Breast epithelium (tissue), 4 donors: ENCODE measurements around the gene ALDH7A1. TPM values are rescaled to one million over a fixed set of nuclear protein-coding genes. Genes with fewer than 3 reads are reported as not detected.

Experiments used
- DNase-seq, 2 donors: peaks; one replicate each; pipeline ENCODE4 v3.0.0-alpha.2; 2019; ENCODE audit warnings: low spot score in 2 of 2
- H3K27ac ChIP-seq, 2 donors: fragments of 200-600 bp; sonication (generic) in 1 of 2; one replicate each; pipeline ENCODE4 v1.5.1; 2016 to 2019; ENCODE audit warnings: mild to moderate bottlenecking in 1 of 2
- H3K27me3 ChIP-seq, 2 donors: fragments of 200-600 bp; sonication (generic) in 1 of 2; one replicate each; pipeline versions ENCODE4 v1.5.1 to v1.6.0; 2017 to 2019; ENCODE audit warnings: control low read depth in 1 of 2, mild to moderate bottlenecking in 1 of 2
- H3K36me3 ChIP-seq: fragments of 200-600 bp; one replicate; pipeline ENCODE4 v1.5.1; 2019
- H3K4me1 ChIP-seq, 2 donors: fragments of 200-600 bp; sonication (generic); one replicate each; pipeline ENCODE4 v1.5.1; 2016 to 2019; ENCODE audit warnings: control low read depth in 1 of 2
- H3K4me3 ChIP-seq, 3 donors: fragments of 200-600 bp; sonication (generic); 1 replicate in 2 of 3; 2 replicates in 1 of 3; pipeline ENCODE4 v1.5.1; 2016 to 2019; ENCODE audit warnings: mild to moderate bottlenecking in 3 of 3, moderate library complexity in 2 of 3
- H3K9me3 ChIP-seq, 2 donors: fragments of 200-600 bp; sonication (generic) in 1 of 2; one replicate each; pipeline ENCODE4 v1.5.1; 2016 to 2019; ENCODE audit warnings: control low read depth in 1 of 2
- POLR2A ChIP-seq: fragments of 450-650 bp; IDR thresholded peaks from one replicate; pipeline ENCODE4 v1.6.1; 2016; ENCODE audit warnings: antibody characterized with exemption, mild to moderate bottlenecking, moderate library complexity
- POLR2AphosphoS5 ChIP-seq, 3 donors: sonication (generic); formaldehyde crosslinking; IDR thresholded peaks; one replicate each; pipeline ENCODE4 v1.6.1; 2017; ENCODE audit warnings: antibody characterized with exemption in 3 of 3
- intact Hi-C: fragments of 100-400 bp; cut with DNase I; formaldehyde crosslinking; loops from one replicate; pipeline ENCODE4 v1.15.1; 2023; ENCODE audit warnings: low total_unique reads
- total RNA-seq, 3 donors: library from RNA; depleted of rRNA; stranded (reverse); fragments of >200 nt; gene quantifications; one replicate each; pipeline ENCODE4 v1.1.0, GENCODE V29; 2016
- TF ChIP-seq, protein P1 (sequence below), 3 donors: fragments of 450-650 bp; IDR thresholded peaks; one replicate each; pipeline ENCODE4 v1.5.1; 2016 to 2017; ENCODE audit warnings: antibody characterized with exemption in 3 of 3, mild to moderate bottlenecking in 3 of 3, moderate library complexity in 3 of 3

Gene ALDH7A1
- total RNA-seq, 3 donors from 2014 or later = 38.7 to 83.0 (median 45.2) TPM

DNA sequence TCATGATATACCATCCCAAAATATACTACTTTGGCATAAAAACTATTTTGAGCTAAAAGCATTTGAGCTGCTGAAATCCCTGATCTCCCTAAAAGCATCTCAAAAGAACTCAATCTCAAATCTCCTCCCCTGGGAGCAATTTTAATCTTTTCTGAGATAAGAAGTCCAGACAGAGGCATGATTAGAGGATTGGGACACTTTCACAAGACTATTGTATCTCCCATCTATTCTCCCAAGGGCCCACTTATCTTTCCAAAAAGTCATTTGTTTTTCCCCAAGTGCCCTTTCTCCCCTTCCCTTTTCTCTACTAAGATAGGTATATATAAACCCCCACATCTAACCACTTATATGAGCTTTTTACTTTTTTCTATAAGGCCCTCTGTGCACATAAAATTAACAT is 79.7 kb downstream of the ALDH7A1 start:
- peaks cover 8 to 9% of the 10 kb centered on the region in 2 donors for H3K4me1 ChIP-seq
- intact Hi-C loops = no loop called here
- TF ChIP-seq POLR2AphosphoS5 (IDR thresholded peaks at IDR 0.05) (no peak), POLR2A (no peak)
- TF ChIP-seq, protein P1, sequence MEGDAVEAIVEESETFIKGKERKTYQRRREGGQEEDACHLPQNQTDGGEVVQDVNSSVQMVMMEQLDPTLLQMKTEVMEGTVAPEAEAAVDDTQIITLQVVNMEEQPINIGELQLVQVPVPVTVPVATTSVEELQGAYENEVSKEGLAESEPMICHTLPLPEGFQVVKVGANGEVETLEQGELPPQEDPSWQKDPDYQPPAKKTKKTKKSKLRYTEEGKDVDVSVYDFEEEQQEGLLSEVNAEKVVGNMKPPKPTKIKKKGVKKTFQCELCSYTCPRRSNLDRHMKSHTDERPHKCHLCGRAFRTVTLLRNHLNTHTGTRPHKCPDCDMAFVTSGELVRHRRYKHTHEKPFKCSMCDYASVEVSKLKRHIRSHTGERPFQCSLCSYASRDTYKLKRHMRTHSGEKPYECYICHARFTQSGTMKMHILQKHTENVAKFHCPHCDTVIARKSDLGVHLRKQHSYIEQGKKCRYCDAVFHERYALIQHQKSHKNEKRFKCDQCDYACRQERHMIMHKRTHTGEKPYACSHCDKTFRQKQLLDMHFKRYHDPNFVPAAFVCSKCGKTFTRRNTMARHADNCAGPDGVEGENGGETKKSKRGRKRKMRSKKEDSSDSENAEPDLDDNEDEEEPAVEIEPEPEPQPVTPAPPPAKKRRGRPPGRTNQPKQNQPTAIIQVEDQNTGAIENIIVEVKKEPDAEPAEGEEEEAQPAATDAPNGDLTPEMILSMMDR (IDR thresholded peaks at IDR 0.05) = no peak

DNA sequence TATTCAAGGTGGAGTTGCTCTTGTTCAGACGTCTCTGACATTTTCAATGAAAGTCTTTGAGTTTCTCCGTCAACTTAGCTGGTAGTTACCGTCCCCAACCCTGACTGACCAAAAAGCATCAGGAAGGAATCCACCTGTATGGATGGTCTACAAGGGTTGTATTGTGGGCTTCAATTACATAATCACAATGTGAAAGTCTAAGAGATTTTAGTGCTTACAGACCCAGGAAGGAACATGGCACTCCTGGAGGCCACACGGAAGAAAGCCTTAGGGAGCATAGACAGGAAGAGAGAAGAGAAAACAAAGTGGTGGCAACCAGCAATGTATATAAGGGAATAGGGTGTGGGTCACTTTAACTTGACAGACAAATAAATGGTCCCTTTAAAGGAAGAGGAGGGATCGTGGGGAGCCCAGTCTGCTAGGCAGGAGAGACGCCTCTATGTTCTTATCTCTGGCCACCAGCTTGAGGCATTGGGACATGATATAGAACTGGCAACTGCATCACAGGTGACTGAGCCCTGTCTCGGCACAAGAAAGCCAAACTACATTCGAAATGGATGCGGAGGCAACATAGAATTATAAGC is 80.4 kb downstream of the ALDH7A1 start:
- peak overlapping the region; percentile 79 to 88 for H3K27ac ChIP-seq

More for the DNA sequence above, 79.7 kb downstream of the ALDH7A1 start:
- H3K27me3 ChIP-seq = no peaks in the 10 kb centered on the region
- peak overlapping the region; percentile 79 to 88 for H3K27ac ChIP-seq
- H3K4me3 ChIP-seq = no peak overlapping the region
- no peaks in the 10 kb centered on the region for H3K36me3 ChIP-seq
- no peaks in the 10 kb centered on the region for H3K9me3 ChIP-seq
- DNase-seq = no peak

DNA sequence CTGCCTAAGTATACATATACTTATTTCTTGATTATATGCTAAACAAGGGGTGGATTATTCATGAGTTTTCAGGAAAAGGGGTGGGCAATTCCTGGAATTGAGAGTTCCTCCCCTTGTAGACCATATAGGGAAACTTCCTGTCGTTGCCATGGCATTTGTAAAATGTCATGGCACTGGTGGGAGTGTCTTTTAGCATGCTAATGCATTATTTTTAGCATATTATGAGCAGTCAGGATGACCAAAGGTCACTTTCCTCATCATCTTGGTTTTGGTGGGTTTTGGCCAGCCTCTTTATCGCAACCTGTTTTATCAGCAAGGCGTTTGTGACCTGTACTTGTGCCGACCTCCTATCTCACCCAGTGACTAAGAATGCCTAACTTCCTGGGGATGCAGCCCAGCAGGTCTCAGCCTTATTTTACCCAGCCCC is 80.9 kb downstream of the ALDH7A1 start:
- Histone ChIP-seq H3K4me1 (peaks cover 0 to 8% of the 10 kb centered on the region in 2 donors), H3K4me3 (no peak overlapping the region), H3K9me3 (no peaks in the 10 kb centered on the region), H3K27ac (peak overlapping the region; percentile 79 to 88), H3K36me3 (no peaks in the 10 kb centered on the region), H3K27me3 (no peaks in the 10 kb centered on the region)
- intact Hi-C loops = no loop called here
- TF ChIP-seq POLR2A = no peak
- no peak for TF ChIP-seq POLR2AphosphoS5 (IDR thresholded peaks at IDR 0.05)
- TF ChIP-seq, protein P1 (IDR thresholded peaks at IDR 0.05) = no peak
- no peak for DNase-seq

More for the DNA sequence above, 80.4 kb downstream of the ALDH7A1 start:
- H3K4me1 ChIP-seq = peaks cover 3 to 8% of the 10 kb centered on the region in 2 donors
- no peaks in the 10 kb centered on the region for H3K9me3 ChIP-seq
- H3K36me3 ChIP-seq = no peaks in the 10 kb centered on the region
- H3K27me3 ChIP-seq = no peaks in the 10 kb centered on the region
- no peak for TF ChIP-seq POLR2A
- TF ChIP-seq POLR2AphosphoS5 (IDR thresholded peaks at IDR 0.05) = no peak
- TF ChIP-seq, protein P1 (IDR thresholded peaks at IDR 0.05) = no peak
- DNase-seq = no peak
- intact Hi-C loops = no loop called here
- H3K4me3 ChIP-seq = no peak overlapping the region

GRCh38 chr5:126513703-126514102 is 81.3 kb downstream of the ALDH7A1 start:
- H3K4me1 ChIP-seq = peaks cover 0 to 8% of the 10 kb centered on the region in 2 donors
- no peak for DNase-seq
- TF ChIP-seq POLR2A (no peak), POLR2AphosphoS5 (IDR thresholded peaks at IDR 0.05) (no peak)
- TF ChIP-seq, protein P1 (IDR thresholded peaks at IDR 0.05) = no peak

GRCh38 chr5:126513302-126513701 is 81.7 kb downstream of the ALDH7A1 start:
- Histone ChIP-seq H3K4me1 (peaks cover 0 to 8% of the 10 kb centered on the region in 2 donors), H3K27me3 (no peaks in the 10 kb centered on the region), H3K36me3 (no peaks in the 10 kb centered on the region), H3K4me3 (no peak overlapping the region), H3K27ac (peak overlapping the region; percentile 79 to 88), H3K9me3 (no peaks in the 10 kb centered on the region)
- intact Hi-C loops = no loop called here
- no peak for TF ChIP-seq POLR2AphosphoS5 (IDR thresholded peaks at IDR 0.05)
- TF ChIP-seq, protein P1 (IDR thresholded peaks at IDR 0.05) = no peak
- TF ChIP-seq POLR2A = no peak
- no peak for DNase-seq

More at GRCh38 chr5:126513703-126514102, 81.3 kb downstream of the ALDH7A1 start:
- Histone ChIP-seq H3K4me3 (no peak overlapping the region), H3K27ac (peak overlapping the region; percentile 79 to 88), H3K9me3 (no peaks in the 10 kb centered on the region), H3K36me3 (no peaks in the 10 kb centered on the region), H3K27me3 (no peaks in the 10 kb centered on the region)
- intact Hi-C loops = no loop called here
